Dermis microvascular lymphatic vessel endothelial cell (primary cell): ENCODE measurements around the gene GLO1. TPM values are rescaled to one million over a fixed set of nuclear protein-coding genes. Genes with fewer than 3 reads are reported as not detected.

Source experiments
- DNase-seq, 2 donors: peaks; one replicate each; pipeline versions ENCODE4 v3.0.0 to v3.0.0-alpha.2; 2010; ENCODE audit warnings: low read depth in 2 of 2
- total RNA-seq: library from RNA; depleted of rRNA; stranded (reverse); fragments of >200 nt; gene quantifications from 2 replicates; pipeline ENCODE4 v1.2.1, GENCODE V29; 2014

GLO1 gene
- 89.8 and 108 TPM in 2 replicates for total RNA-seq

DNA sequence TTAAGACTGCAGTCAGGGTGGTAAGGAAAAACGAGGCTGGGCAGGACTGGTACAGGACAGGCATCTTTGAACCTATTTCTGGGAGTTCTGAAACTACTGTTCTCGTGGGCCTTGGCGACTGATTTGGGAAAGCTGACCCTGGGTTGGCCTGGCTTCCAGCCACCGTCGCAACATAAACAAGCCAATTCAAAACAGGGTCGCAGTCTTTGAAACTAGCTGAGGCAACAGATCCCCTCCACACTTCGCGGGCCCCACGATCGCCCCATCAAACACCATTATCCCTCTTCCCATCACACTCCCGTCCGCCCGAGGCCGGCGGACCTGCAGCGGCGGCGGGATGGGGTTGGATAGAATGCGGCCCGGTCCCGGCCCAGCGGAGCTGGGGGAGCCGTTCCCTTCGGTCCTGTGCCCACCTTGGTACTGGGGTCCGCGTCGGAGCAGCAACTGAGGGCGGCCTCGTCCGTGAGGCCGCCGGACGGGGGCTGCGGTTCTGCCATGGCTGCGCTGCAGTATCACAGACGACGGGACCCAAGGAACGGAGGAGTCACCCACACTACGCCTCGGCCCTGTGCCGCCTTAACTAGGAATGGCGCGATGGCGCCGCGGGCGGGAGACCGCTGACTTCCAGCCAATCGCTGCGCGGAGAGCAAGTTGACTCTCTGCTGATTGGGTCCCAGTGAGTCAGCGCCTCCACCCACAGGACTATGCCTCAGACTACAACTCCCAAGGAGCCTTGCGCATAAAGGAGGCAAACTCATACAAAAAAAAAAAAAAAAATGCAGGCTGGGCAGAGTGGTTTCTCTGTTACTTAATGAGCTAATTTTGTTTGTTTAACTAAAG is at the start of gene GLO1:
GLO1 (minus strand) TSS at position 588 of the 840 bp plus-strand sequence; CDS start at position 497, 91 bp downstream.
- DNase-seq: peak; percentile 97 to 99

- DNase-seq: no peak
Measured at GRCh38 chr6:38750968-38751615, 48.1 kb upstream of the GLO1 start.

DNA sequence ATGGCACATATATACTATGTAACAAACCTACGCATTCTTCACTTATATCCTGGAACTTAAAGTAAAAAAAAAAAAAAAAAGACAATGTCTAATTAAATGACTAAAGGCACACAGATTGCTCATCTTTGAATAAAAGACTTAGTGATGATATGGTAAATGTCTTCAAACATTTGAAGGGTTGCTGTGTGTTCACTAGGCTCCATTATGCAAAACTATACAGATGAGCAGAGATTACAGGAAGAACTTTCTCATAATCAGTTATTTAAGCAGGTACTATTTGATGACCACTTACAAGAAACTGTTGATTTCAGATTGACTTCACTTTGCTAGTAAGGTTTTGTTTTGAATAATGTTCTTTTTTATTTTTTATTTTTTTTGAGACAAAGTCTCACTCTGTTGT is 46.5 kb upstream of the GLO1 start:
- no peak for DNase-seq

- no peak for DNase-seq
Measured at GRCh38 chr6:38739532-38739931, 36.6 kb upstream of the GLO1 start.

- DNase-seq: no peak
Measured at GRCh38 chr6:38738261-38738660, 35.3 kb upstream of the GLO1 start.

DNA sequence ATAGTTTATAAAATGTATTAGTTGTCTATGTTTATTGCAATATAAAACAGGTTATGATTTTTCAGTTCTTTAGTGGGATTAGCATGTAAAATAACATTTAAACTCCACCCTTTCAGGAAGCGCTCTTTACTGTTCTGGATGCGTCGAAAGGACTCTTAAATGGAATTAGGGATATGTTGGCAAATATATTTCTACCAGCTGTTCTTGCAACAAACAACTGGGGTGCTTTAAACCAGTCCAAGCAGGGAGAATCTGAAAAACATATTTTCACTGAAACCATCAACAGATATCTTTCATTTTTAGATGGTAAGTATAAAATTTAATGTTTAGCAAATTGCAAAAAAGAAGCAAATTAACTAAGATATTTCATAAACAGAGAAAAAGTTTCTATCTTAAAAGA is 34.0 kb upstream of the GLO1 start:
- no peak for DNase-seq

DNA sequence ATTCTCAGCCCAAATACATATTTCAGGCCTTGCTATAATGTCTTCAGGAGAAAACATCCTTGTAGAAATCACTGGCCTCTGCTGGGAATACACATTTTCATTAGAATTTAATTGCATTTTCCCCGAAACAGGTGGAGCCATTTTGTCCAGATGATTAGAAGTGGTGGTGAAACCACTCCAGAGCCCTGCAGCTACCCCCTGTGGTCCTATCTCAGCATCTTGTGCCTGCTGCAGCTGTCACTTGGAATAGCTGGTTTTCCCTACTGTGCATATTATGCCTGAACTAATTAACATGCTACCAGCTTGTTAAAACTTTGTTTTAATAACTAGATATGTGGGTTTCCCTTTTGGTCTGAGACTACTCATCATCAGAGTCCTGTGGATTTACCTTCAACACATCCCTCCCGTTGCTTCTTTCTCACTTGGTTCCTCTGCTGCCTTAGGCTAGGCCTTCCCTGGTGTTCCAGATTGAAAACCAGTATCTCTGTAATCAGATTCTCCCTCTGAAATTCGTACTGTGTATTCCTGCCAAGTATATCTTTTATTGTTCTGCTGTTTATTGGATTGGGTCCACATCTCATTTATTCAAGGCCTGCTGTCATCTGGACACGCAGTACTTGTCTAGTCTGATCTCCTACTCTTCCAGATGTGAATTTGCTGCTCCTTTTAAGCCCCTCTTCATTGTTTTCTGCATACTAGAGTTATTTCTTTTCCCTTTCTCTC is 27.4 kb upstream of the GLO1 start:
- no peak for DNase-seq

- no peak for DNase-seq
Measured at GRCh38 chr6:38728203-38728602, 25.3 kb upstream of the GLO1 start.

GRCh38 chr6:38725414-38726183 is 22.7 kb upstream of the GLO1 start:
- no peak for DNase-seq

DNA sequence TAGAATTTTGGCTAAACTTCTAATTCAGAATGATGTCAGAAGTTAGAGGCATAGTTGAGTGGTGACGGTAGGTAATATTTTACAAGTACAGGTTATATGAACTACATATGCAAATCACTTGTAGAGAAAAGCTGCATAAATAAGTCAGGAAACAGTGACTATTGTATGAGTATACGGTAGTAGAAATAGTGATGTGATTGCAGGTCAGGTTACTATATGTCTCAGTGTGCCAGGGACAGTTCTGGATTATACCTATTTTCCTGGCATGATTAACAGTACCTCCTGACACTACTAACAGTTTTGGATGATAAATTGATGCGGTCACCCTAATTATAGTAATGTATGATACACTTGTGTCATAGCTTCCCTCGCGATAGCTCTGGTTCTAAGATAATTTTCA is 21.4 kb upstream of the GLO1 start:
- no peak for DNase-seq

DNA sequence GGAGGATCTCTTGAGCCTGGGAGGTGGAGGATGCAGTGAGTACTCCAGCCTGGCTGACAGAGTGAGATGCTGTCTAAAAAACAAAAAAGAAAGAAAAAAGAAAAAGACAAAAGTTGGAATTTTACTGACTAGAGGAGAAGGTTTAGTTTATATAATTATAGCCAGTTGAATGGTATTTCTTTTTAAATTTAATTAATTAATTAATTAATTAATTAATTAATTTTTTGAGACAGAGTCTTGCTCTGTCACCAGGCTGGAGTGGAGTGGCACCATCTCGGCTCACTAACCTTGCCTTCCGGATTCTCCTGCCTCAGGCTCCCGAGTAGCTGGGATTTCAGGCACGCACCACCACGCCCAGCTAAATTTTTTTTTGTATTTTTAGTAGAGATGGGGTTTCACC is 20.8 kb upstream of the GLO1 start:
- no peak for DNase-seq

- no peak for DNase-seq
Measured at GRCh38 chr6:38722727-38723334, 19.9 kb upstream of the GLO1 start.

GRCh38 chr6:38722038-38722437 is 19.1 kb upstream of the GLO1 start:
- DNase-seq: no peak

- peak in 1 of 2 donors; percentile 29 for DNase-seq
Measured at GRCh38 chr6:38720295-38720694, 17.4 kb upstream of the GLO1 start.

- no peak for DNase-seq
Measured at GRCh38 chr6:38719358-38719757, 16.4 kb upstream of the GLO1 start.

GRCh38 chr6:38716825-38717224 is 13.9 kb upstream of the GLO1 start:
- no peak for DNase-seq

GRCh38 chr6:38715016-38715689 is 12.2 kb upstream of the GLO1 start, which contains the start of gene DNAH8:
Gene DNAH8 (plus strand): TSS chr6:38715311. CDS start chr6:38722810, 7,499 bp downstream.
- no peak for DNase-seq

- DNase-seq: peak in 1 of 2 donors; percentile 23
Measured at GRCh38 chr6:38714239-38715015, 11.5 kb upstream of the GLO1 start.

- peak in 1 of 2 donors; percentile 10 for DNase-seq
Measured at GRCh38 chr6:38713812-38714211, 10.9 kb upstream of the GLO1 start.

GRCh38 chr6:38708496-38708895 is 5.6 kb upstream of the GLO1 start:
- peak in 1 of 2 donors; percentile 62 for DNase-seq
